Neuronal stem cell (in vitro differentiated cells): ENCODE measurements around the gene TMEM151B.
A peak's percentile ranks its signal among the peaks of the same experiment; 100 is the strongest.

Experiments used
- DNase-seq: peaks from one replicate; pipeline ENCODE4 v3.0.0-alpha.2; 2013; ENCODE audit warnings: low spot score
- H2AFZ ChIP-seq: one replicate; pipeline ENCODE4 v1.6.1; 2013; ENCODE audit warnings: mild to moderate bottlenecking, low read length, inconsistent platforms
- H2AK5ac ChIP-seq: 2 replicates; pipeline ENCODE4 v1.6.1; 2013; ENCODE audit warnings: low read depth, mild to moderate bottlenecking, inconsistent platforms, low read length, moderate library complexity, mixed read lengths
- H2BK120ac ChIP-seq: 2 replicates; pipeline ENCODE4 v1.6.1; 2013; ENCODE audit warnings: low read depth, mild to moderate bottlenecking, inconsistent platforms, low read length, moderate library complexity, mixed read lengths
- H2BK12ac ChIP-seq: one replicate; pipeline ENCODE4 v1.6.1; 2013; ENCODE audit warnings: low read length, inconsistent platforms
- H2BK15ac ChIP-seq: 2 replicates; pipeline ENCODE4 v1.6.1; 2013; ENCODE audit warnings: mild to moderate bottlenecking, low read length, inconsistent platforms, mixed read lengths
- H2BK5ac ChIP-seq: one replicate; pipeline ENCODE4 v1.6.1; 2013; ENCODE audit warnings: inconsistent platforms, mild to moderate bottlenecking, low read length, moderate library complexity
- H3K14ac ChIP-seq: one replicate; pipeline ENCODE4 v1.6.1; 2013; ENCODE audit warnings: low read length, inconsistent platforms
- H3K18ac ChIP-seq: 2 replicates; pipeline ENCODE4 v1.6.1; 2013; ENCODE audit warnings: low read length, inconsistent platforms
- H3K23ac ChIP-seq: 2 replicates; pipeline ENCODE4 v1.6.1; 2013; ENCODE audit warnings: low read depth, mild to moderate bottlenecking, mixed read lengths, low read length, inconsistent platforms; ENCODE audit not compliant: poor library complexity
- H3K27ac ChIP-seq: replicated peaks from 3 replicates; pipeline ENCODE4 v1.5.1; 2013; ENCODE audit warnings: low read length, inconsistent platforms
- H3K27me3 ChIP-seq, 3 experiments: 2 replicates each; pipeline ENCODE4 v1.6.1; 2013; ENCODE audit warnings: low read length in 3 of 3, mild to moderate bottlenecking in 2 of 3, inconsistent platforms in 1 of 3, low read depth in 1 of 3, mixed read lengths in 1 of 3, moderate library complexity in 1 of 3; ENCODE audit not compliant: control insufficient read depth in 3 of 3, insufficient read depth in 3 of 3
- H3K36me3 ChIP-seq, 2 donors: replicated peaks in 1 of 2; 2 replicates each; pipeline ENCODE4 v1.6.1; 2013; ENCODE audit warnings: low read length in 2 of 2; ENCODE audit not compliant: control insufficient read depth in 2 of 2, insufficient read depth in 2 of 2
- H3K4ac ChIP-seq: 2 replicates; pipeline ENCODE4 v1.6.1; 2013; ENCODE audit warnings: inconsistent platforms, mild to moderate bottlenecking, low read length, moderate library complexity
- H3K4me1 ChIP-seq, 2 donors: 1 replicate in 1 of 2; 2 replicates in 1 of 2; pipeline ENCODE4 v1.6.1; 2013; ENCODE audit warnings: low read length in 2 of 2, low read depth in 1 of 2; ENCODE audit not compliant: control insufficient read depth in 2 of 2, insufficient read depth in 1 of 2
- H3K4me2 ChIP-seq: one replicate; pipeline ENCODE4 v1.6.1; 2013; ENCODE audit warnings: mild to moderate bottlenecking, low read length, inconsistent platforms; ENCODE audit not compliant: insufficient read depth, poor library complexity, severe bottlenecking
- H3K4me3 ChIP-seq, 2 donors: 2 replicates each; pipeline ENCODE4 v1.5.1; 2013; ENCODE audit warnings: low read length in 2 of 2, mild to moderate bottlenecking in 2 of 2, inconsistent platforms in 1 of 2, moderate library complexity in 1 of 2
- H3K79me1 ChIP-seq: one replicate; pipeline ENCODE4 v1.6.1; 2013; ENCODE audit warnings: low read depth, mild to moderate bottlenecking, inconsistent platforms, low read length, moderate library complexity
- H3K9ac ChIP-seq: one replicate; pipeline ENCODE4 v1.6.1; 2013; ENCODE audit warnings: mild to moderate bottlenecking, low read depth, low read length, inconsistent platforms; ENCODE audit not compliant: poor library complexity
- H3K9me3 ChIP-seq, 2 donors: replicated peaks in 1 of 2; 2 replicates each; pipeline versions ENCODE3 to v1.6.1; 2013; ENCODE audit warnings: low read length in 2 of 2, mild to moderate bottlenecking in 2 of 2, inconsistent platforms in 1 of 2, low read depth in 1 of 2, mixed read lengths in 1 of 2, moderate library complexity in 1 of 2; ENCODE audit not compliant: control insufficient read depth in 2 of 2, insufficient read depth in 1 of 2
- H4K8ac ChIP-seq: one replicate; pipeline ENCODE4 v1.6.1; 2013; ENCODE audit warnings: low read depth, mild to moderate bottlenecking, inconsistent platforms, low read length, moderate library complexity
- H4K91ac ChIP-seq: one replicate; pipeline ENCODE4 v1.6.1; 2013; ENCODE audit warnings: low read length, low read depth, mild to moderate bottlenecking, inconsistent platforms; ENCODE audit not compliant: poor library complexity
- WGBS, 2 donors: extraction: QIAGEN DNeasy Blood & Tissue Kit; methylation state at CpG; one replicate each; pipeline ENCODE4 v1.1.7; 2013; ENCODE audit warnings: missing lambda C conversion rate in 2 of 2, mixed read lengths in 1 of 2; ENCODE audit not compliant: insufficient read length in 2 of 2, insufficient replicate concordance in 1 of 2; ENCODE audit errors: extremely low coverage in 2 of 2; 5-methylcytosine and 5-hydroxymethylcytosine counted together

TMEM151B gene

GRCh38 chr6:44297063-44298038, 27.1 kb downstream of the TMEM151B start:
- no peaks in the 10 kb centered on the region for H3K9me3 ChIP-seq
- peak overlapping the region; percentile 94 for H3K18ac ChIP-seq
- peak overlapping the region; percentile 45 to 84 for H3K4me3 ChIP-seq
- peak; percentile 51 for DNase-seq
- H3K27ac ChIP-seq = no peak overlapping the region
- no peak overlapping the region for H2BK15ac ChIP-seq
- no peak overlapping the region for H2BK5ac ChIP-seq
- peaks cover 22 to 36% of the 10 kb centered on the region in 2 donors for H3K36me3 ChIP-seq
- H3K9ac ChIP-seq = peak overlapping the region; percentile 99
- peak overlapping the region; percentile 36 for H2AK5ac ChIP-seq
- peak overlapping the region; percentile 90 for H3K23ac ChIP-seq
- H4K8ac ChIP-seq = peak overlapping the region; percentile 19
- H3K79me1 ChIP-seq = peaks cover 4% of the 10 kb centered on the region
- H3K4me1 ChIP-seq = peaks cover 3 to 9% of the 10 kb centered on the region in 2 donors
- no peak overlapping the region for H4K91ac ChIP-seq
- no peak overlapping the region for H2BK12ac ChIP-seq
- peak overlapping the region; percentile 44 for H3K4ac ChIP-seq
- peak overlapping the region; percentile 96 for H3K14ac ChIP-seq
- WGBS, 2 donors = no CpG with 5 or more reads among the region's 86 CpGs
- peak overlapping the region; percentile 97 for H3K4me2 ChIP-seq
- H3K27me3 ChIP-seq = peaks cover 0 to 17% (median 4%) of the 10 kb centered on the region in 3 experiments
- peak overlapping the region; percentile 22 for H2BK120ac ChIP-seq
- peak overlapping the region; percentile 86 for H2AFZ ChIP-seq

DNA sequence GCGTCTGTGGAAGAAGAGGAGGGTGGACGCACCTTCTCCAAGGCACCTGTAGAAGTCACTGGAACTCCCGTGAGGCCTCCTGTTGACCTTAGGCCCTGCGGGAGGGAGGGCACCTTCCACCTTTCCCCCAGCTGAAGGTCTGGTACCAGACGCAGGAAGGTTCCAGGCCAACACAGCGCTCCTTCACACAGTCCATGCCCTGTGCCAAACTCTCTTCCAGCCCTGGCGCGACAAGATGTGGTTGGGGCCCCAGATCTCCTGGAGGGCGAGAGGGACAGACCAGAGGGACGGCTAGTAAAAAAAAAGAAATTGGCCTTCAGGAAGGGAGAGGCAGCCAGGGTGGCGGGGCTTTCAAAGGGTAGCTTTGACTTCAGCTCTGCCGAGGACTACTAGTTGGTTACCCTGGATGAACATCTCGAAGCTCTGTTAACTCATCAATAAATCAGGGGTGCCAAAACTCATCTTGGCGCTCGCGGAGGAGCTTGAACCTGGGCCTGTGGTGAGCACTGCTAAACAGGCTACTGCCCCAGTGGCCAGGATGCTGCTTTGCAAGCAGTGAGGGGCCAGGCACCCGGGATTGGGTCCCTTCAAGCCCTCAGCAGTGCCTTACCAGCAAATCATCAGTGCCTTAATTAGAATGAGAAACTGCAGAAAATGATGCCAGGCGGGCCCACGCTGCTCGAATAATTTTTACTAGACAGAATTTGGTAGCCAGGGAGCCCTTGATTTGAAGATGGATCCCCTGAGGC, 28.0 kb downstream of the TMEM151B start:
- H2BK120ac ChIP-seq = no peak overlapping the region
- no peak overlapping the region for H3K27ac ChIP-seq
- H3K9me3 ChIP-seq = no peaks in the 10 kb centered on the region
- peak overlapping the region; percentile 99 for H3K9ac ChIP-seq
- peaks cover 3 to 9% of the 10 kb centered on the region in 2 donors for H3K4me1 ChIP-seq
- H3K4ac ChIP-seq = no peak overlapping the region
- peaks cover 4% of the 10 kb centered on the region for H3K79me1 ChIP-seq
- peaks cover 0 to 17% (median 0%) of the 10 kb centered on the region in 3 experiments for H3K27me3 ChIP-seq
- H2AK5ac ChIP-seq = peak overlapping the region; percentile 20
- H2BK15ac ChIP-seq = no peak overlapping the region
- H3K18ac ChIP-seq = peak overlapping the region; percentile 94
- WGBS, 2 donors = no CpG with 5 or more reads among the region's 20 CpGs
- peak overlapping the region; percentile 45 to 84 for H3K4me3 ChIP-seq
- DNase-seq = no peak
- peak overlapping the region; percentile 97 for H3K4me2 ChIP-seq
- no peak overlapping the region for H2BK12ac ChIP-seq
- no peak overlapping the region for H3K14ac ChIP-seq
- no peak overlapping the region for H2BK5ac ChIP-seq
- peak overlapping the region; percentile 90 for H3K23ac ChIP-seq
- peak overlapping the region; percentile 86 for H2AFZ ChIP-seq
- no peak overlapping the region for H4K91ac ChIP-seq
- H3K36me3 ChIP-seq = peaks cover 31 to 45% of the 10 kb centered on the region in 2 donors
- H4K8ac ChIP-seq = no peak overlapping the region

GRCh38 chr6:44298864-44299263, 28.6 kb downstream of the TMEM151B start:
- WGBS, 2 donors = no CpG with 5 or more reads among the region's 3 CpGs

More at GRCh38 chr6:44298864-44299263, 28.6 kb downstream of the TMEM151B start:
- no peak overlapping the region for H4K8ac ChIP-seq
- H3K23ac ChIP-seq = no peak overlapping the region
- peaks cover 0 to 17% (median 0%) of the 10 kb centered on the region in 3 experiments for H3K27me3 ChIP-seq
- DNase-seq = no peak
- H2BK5ac ChIP-seq = no peak overlapping the region
- peaks cover 3 to 9% of the 10 kb centered on the region in 2 donors for H3K4me1 ChIP-seq
- no peak overlapping the region for H3K4ac ChIP-seq
- H3K4me2 ChIP-seq = no peak overlapping the region
- H3K36me3 ChIP-seq = peaks cover 36 to 52% of the 10 kb centered on the region in 2 donors
- no peak overlapping the region for H3K27ac ChIP-seq
- H2BK15ac ChIP-seq = no peak overlapping the region
- H2BK120ac ChIP-seq = no peak overlapping the region
- no peak overlapping the region for H4K91ac ChIP-seq
- H2AK5ac ChIP-seq = no peak overlapping the region
- no peak overlapping the region for H3K18ac ChIP-seq
- H3K9me3 ChIP-seq = no peaks in the 10 kb centered on the region
- no peak overlapping the region for H2AFZ ChIP-seq
- no peak overlapping the region for H3K14ac ChIP-seq
- no peak overlapping the region for H3K9ac ChIP-seq
- H2BK12ac ChIP-seq = no peak overlapping the region
- no peak overlapping the region for H3K4me3 ChIP-seq
- peaks cover 4% of the 10 kb centered on the region for H3K79me1 ChIP-seq
